ENCODE results near the gene LAMA5.

DNA sequence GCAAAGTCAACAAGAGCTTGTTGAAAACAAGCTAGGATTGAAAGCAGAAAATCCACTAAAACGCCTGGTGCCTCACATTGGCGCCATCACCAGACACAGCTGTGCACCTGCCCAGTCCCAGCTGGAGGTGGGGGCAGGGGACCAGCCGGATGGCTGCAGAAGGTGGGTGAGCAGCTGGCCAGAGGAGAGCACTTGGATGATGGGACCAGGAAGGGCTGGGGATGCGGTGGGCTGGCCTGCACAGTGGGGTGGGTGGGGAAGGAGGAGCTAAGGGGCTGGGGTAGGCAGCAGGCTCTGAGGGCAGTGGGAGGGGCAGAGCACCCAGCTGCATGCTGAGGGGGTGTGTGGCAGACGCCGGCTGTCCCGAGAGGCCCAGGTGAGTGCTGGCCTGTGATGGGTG, 32.9 kb upstream of the LAMA5 start:
- TF ChIP-seq, protein P1, sequence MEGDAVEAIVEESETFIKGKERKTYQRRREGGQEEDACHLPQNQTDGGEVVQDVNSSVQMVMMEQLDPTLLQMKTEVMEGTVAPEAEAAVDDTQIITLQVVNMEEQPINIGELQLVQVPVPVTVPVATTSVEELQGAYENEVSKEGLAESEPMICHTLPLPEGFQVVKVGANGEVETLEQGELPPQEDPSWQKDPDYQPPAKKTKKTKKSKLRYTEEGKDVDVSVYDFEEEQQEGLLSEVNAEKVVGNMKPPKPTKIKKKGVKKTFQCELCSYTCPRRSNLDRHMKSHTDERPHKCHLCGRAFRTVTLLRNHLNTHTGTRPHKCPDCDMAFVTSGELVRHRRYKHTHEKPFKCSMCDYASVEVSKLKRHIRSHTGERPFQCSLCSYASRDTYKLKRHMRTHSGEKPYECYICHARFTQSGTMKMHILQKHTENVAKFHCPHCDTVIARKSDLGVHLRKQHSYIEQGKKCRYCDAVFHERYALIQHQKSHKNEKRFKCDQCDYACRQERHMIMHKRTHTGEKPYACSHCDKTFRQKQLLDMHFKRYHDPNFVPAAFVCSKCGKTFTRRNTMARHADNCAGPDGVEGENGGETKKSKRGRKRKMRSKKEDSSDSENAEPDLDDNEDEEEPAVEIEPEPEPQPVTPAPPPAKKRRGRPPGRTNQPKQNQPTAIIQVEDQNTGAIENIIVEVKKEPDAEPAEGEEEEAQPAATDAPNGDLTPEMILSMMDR (IDR thresholded peaks at IDR 0.05; ENCODE audit: insufficient read depth, low read length, poor library complexity, severe bottlenecking) = no peak
- TF ChIP-seq EZH2phosphoT487 (conservative IDR thresholded peaks at IDR 0.05; ENCODE audit: low read length) = no peak

All from SU-DHL-6 (cell line).